HCT116 (cell line): Measurements from ENCODE around the gene TOMM40. TPM values are rescaled to one million over a fixed set of nuclear protein-coding genes. Genes with fewer than 3 reads are reported as not detected.

ENCODE experiments used
- ATAC-seq: fragments of 200-7000 bp; cut with Tn5 transposase; 2 replicates; pipeline ENCODE4 v1.9.1; 2020; ENCODE audit warnings: mild to moderate bottlenecking, moderate library complexity
- BruUV-seq: library from RNA; stranded (reverse); fragments of 400-500 nt; replicated peaks from 2 replicates; lab custom pipeline; 2021; lab: Mats Ljungman, UMichigan
- CTCF ChIA-PET: fragments of 300-600 bp; sonication (Branson Sonifier 250); formaldehyde crosslinking; loops from one replicate; lab custom pipeline; 2021; ENCODE audit warnings: antibody characterized with exemption; lab: Charles Lee
- POLR2A ChIA-PET: fragments of 300-600, 350-600 bp; sonication (Branson Sonifier 250); formaldehyde crosslinking; loops from one replicate; lab custom pipeline; 2021; ENCODE audit warnings: antibody characterized with exemption; lab: Charles Lee
- RAD21 ChIA-PET, 2 experiments: fragments of 300-600 bp; sonication (Branson Sonifier 250); formaldehyde crosslinking; loops; one replicate each; lab custom pipeline; 2023; ENCODE audit warnings: low total read pairs in 2 of 2; ENCODE audit not compliant: uncharacterized antibody in 2 of 2, unreplicated experiment in 2 of 2, low non-redundant PET in 1 of 2; lab: Charles Lee
- DNase-seq: peaks from one replicate; pipeline ENCODE4 v3.0.0-alpha.2; 2010; ENCODE audit warnings: low read depth, low spot score
- H2AFZ ChIP-seq: fragments of 200-600 bp; shearing (Covaris generic), sonication (generic); 2 replicates; pipeline ENCODE4 v1.6.1; 2017; ENCODE audit warnings: low read depth, mixed run types, mixed read lengths, antibody characterized with exemption, low read length; ENCODE audit not compliant: poor library complexity, severe bottlenecking
- H3K27ac ChIP-seq: 2 replicates; pipeline ENCODE4 v1.5.1; 2012; ENCODE audit warnings: low read depth, low read length
- H3K27me3 ChIP-seq: fragments of 200-600 bp; sonication (generic); 2 replicates; pipeline ENCODE4 v1.6.1; 2016; ENCODE audit warnings: mixed run types, low read length, mixed read lengths; ENCODE audit not compliant: insufficient read depth
- H3K36me3 ChIP-seq, 2 experiments: fragments of 200-500 bp in 1 of 2; fragments of 200-600 bp in 1 of 2; sonication (Bioruptor generic) in 1 of 2; sonication (generic) in 1 of 2; 2 replicates each; pipeline versions ENCODE4 v1.5.1 to v1.6.1; 2014 to 2016; ENCODE audit warnings: low read length in 2 of 2, inconsistent platforms in 1 of 2, mixed read lengths in 1 of 2, mixed run types in 1 of 2; ENCODE audit not compliant: insufficient read depth in 2 of 2, control insufficient read depth in 1 of 2
- H3K4me1 ChIP-seq, 2 experiments: fragments of 200-600 bp in 1 of 2; sonication (generic) in 1 of 2; 2 replicates each; pipeline versions ENCODE4 v1.5.1 to v1.6.1; 2012 to 2017; ENCODE audit warnings: low read length in 2 of 2, inconsistent platforms in 1 of 2, mild to moderate bottlenecking in 1 of 2, mixed read lengths in 1 of 2, mixed run types in 1 of 2, moderate library complexity in 1 of 2; ENCODE audit not compliant: insufficient read depth in 2 of 2, control insufficient read depth in 1 of 2
- H3K4me2 ChIP-seq: fragments of 200-600 bp; sonication (generic); 2 replicates; pipeline ENCODE4 v1.6.1; 2017; ENCODE audit warnings: mixed run types, low read length, mixed read lengths
- H3K4me3 ChIP-seq, 2 experiments: fragments of 200-600 bp in 1 of 2; sonication (generic) in 1 of 2; replicated peaks in 1 of 2; 2 replicates each; pipeline ENCODE4 v1.5.1; 2011 to 2016; ENCODE audit warnings: low read length in 2 of 2, control low read depth in 1 of 2, low read depth in 1 of 2, mild to moderate bottlenecking in 1 of 2, mixed read lengths in 1 of 2, mixed run types in 1 of 2
- H3K79me2 ChIP-seq: fragments of 200-600 bp; sonication (generic); 2 replicates; pipeline ENCODE4 v1.6.1; 2017; ENCODE audit warnings: mild to moderate bottlenecking, mixed run types, low read length, moderate library complexity, mixed read lengths; ENCODE audit not compliant: insufficient read depth
- H3K9ac ChIP-seq: fragments of 200-600 bp; sonication (generic); 2 replicates; pipeline ENCODE4 v1.6.1; 2016; ENCODE audit warnings: low read length, mixed read lengths
- H3K9me2 ChIP-seq: fragments of 200-600 bp; sonication (generic), shearing (Covaris generic); 2 replicates; pipeline ENCODE4 v1.6.1; 2017; ENCODE audit warnings: mixed run types, mild to moderate bottlenecking, moderate library complexity; ENCODE audit not compliant: insufficient read depth
- H3K9me3 ChIP-seq, 2 experiments: fragments of 200-500 bp in 1 of 2; fragments of 200-600 bp in 1 of 2; sonication (Bioruptor generic) in 1 of 2; sonication (generic) in 1 of 2; 2 replicates each; pipeline ENCODE4 v1.6.1; 2014 to 2017; ENCODE audit warnings: low read length in 2 of 2, mixed read lengths in 2 of 2, inconsistent platforms in 1 of 2, low read depth in 1 of 2, mild to moderate bottlenecking in 1 of 2, mixed run types in 1 of 2, moderate library complexity in 1 of 2; ENCODE audit not compliant: control insufficient read depth in 1 of 2, insufficient read depth in 1 of 2
- H4K20me1 ChIP-seq: fragments of 200-600 bp; sonication (generic), shearing (Covaris generic); 2 replicates; pipeline ENCODE4 v1.6.1; 2017; ENCODE audit warnings: mixed run types, mild to moderate bottlenecking, moderate library complexity; ENCODE audit not compliant: insufficient read depth
- ATF3 ChIP-seq: IDR thresholded peaks from 2 replicates; pipeline ENCODE4 v1.6.1; 2012
- CBX3 ChIP-seq: IDR thresholded peaks from 2 replicates; pipeline ENCODE4 v1.6.1; 2012; ENCODE audit warnings: low read depth
- CEBPB ChIP-seq: IDR thresholded peaks from 2 replicates; pipeline ENCODE4 v1.6.1; 2012; ENCODE audit warnings: low read depth
- CTCF ChIP-seq, 3 experiments: fragments of 200-600 bp in 1 of 3; sonication (generic) in 1 of 3; IDR thresholded peaks in 2 of 3; conservative IDR thresholded peaks in 1 of 3; 2 replicates each; pipeline ENCODE4 v1.5.1; 2012 to 2017; ENCODE audit warnings: low read depth in 2 of 3, low read length in 2 of 3, antibody characterized with exemption in 1 of 3, borderline replicate concordance in 1 of 3, control low read depth in 1 of 3, mild to moderate bottlenecking in 1 of 3, mixed read lengths in 1 of 3, mixed run types in 1 of 3, moderate library complexity in 1 of 3; ENCODE audit not compliant: insufficient read depth in 1 of 3
- EZH2phosphoT487 ChIP-seq: fragments of 200-600 bp; IDR thresholded peaks from 2 replicates; pipeline ENCODE4 v1.6.1; 2018; ENCODE audit warnings: antibody characterized with exemption, borderline replicate concordance
- MAX ChIP-seq: IDR thresholded peaks from 2 replicates; pipeline ENCODE4 v1.6.1; 2012
- RAD21 ChIP-seq: IDR thresholded peaks from 2 replicates; pipeline ENCODE4 v1.6.1; 2012; ENCODE audit warnings: low read depth, mild to moderate bottlenecking
- ZNF274 ChIP-seq: fragments of 200-500 bp; sonication (Bioruptor generic); IDR thresholded peaks from 2 replicates; pipeline ENCODE4 v1.6.1; 2014; ENCODE audit warnings: mild to moderate bottlenecking, low read depth, low read length, inconsistent platforms
- intact Hi-C: fragments of 100-400 bp; cut with micrococcal nuclease; formaldehyde crosslinking; loops from 2 replicates; pipeline ENCODE4 v1.10.0; 2022
- total RNA-seq: library from RNA; stranded (reverse); gene quantifications from one replicate; pipeline ENCODE4 v1.2.1, GENCODE V29; 2021; ENCODE audit not compliant: unreplicated experiment

TOMM40 gene
- total RNA-seq, 1 experiment from 2014 or later: 178 TPM

GRCh38 chr19:44848812-44849447 lies 42.1 kb upstream of the TOMM40 start (continued):
- TF ChIP-seq CTCF (IDR thresholded peaks at IDR 0.05 in 2 of 3, conservative IDR thresholded peaks at IDR 0.05 in 1 of 3; ENCODE audit: borderline replicate concordance in 1 of 3, insufficient read depth in 1 of 3, low read depth in 2 of 3, low read length in 2 of 3): no peak
- no peak for TF ChIP-seq RAD21
- TF ChIP-seq CBX3: no peak
- TF ChIP-seq ATF3: no peak
- TF ChIP-seq ZNF274: no peak

- Histone ChIP-seq H3K4me1 (peaks cover 9 to 32% of the 10 kb centered on the region in 2 experiments; a peak in 3 of 4 replicates), H3K9me3 (no peaks in the 10 kb centered on the region), H3K9me2 (no peaks in the 10 kb centered on the region), H3K27ac (no peak overlapping the region), H3K36me3 (no peaks in the 10 kb centered on the region; a peak in 1 of 4 replicates), H3K4me2 (no peak overlapping the region), H4K20me1 (no peaks in the 10 kb centered on the region), H3K27me3 (no peaks in the 10 kb centered on the region), H3K79me2 (peaks cover 85% of the 10 kb centered on the region), H2AFZ (no peak overlapping the region), H3K9ac (no peak overlapping the region), H3K4me3 (no peak overlapping the region)
- CTCF ChIA-PET: no interaction called here
- no peak for ATAC-seq
- intact Hi-C loops: no loop called here
- BruUV-seq: no TSS peak
- POLR2A ChIA-PET: no interaction called here
- RAD21 ChIA-PET: no interaction called here
- no peak for TF ChIP-seq MAX
- TF ChIP-seq EZH2phosphoT487: no peak
- TF ChIP-seq CEBPB: no peak
- DNase-seq: no peak
These were observed 40.4 kb upstream of the TOMM40 start for GRCh38 chr19:44850641-44851109.
